ENCODE results near the gene LENG8. TPM values are rescaled to one million over a fixed set of nuclear protein-coding genes. Genes with fewer than 3 reads are reported as not detected.

The LENG8 gene
- total RNA-seq, 3 donors from 2014 or later, result 157 to 214 (median 199) TPM

GRCh38 chr19:54424660-54425381 lies 24.2 kb upstream of the LENG8 start:
- ATAC-seq (no peak), DNase-seq (no peak)
- H3K36me3 ChIP-seq (ENCODE audit: low read depth), result no peaks in the 10 kb centered on the region
- H3K9me3 ChIP-seq, result no peaks in the 10 kb centered on the region
- H3K4me1 ChIP-seq (ENCODE audit: low read depth), result no peaks in the 10 kb centered on the region
- H3K4me3 ChIP-seq, result no peak overlapping the region
- no peak for TF ChIP-seq CTCF (IDR thresholded peaks at IDR 0.05)
- intact Hi-C loops (cut with DNase I, micrococcal nuclease), result no loop called here

GRCh38 chr19:54425382-54425723 lies 23.6 kb upstream of the LENG8 start:
- Histone ChIP-seq H3K4me3 (no peak overlapping the region), H3K9me3 (no peaks in the 10 kb centered on the region), H3K36me3 (ENCODE audit: low read depth) (no peaks in the 10 kb centered on the region), H3K4me1 (ENCODE audit: low read depth) (peaks cover 4% of the 10 kb centered on the region)
- intact Hi-C loops (cut with DNase I, micrococcal nuclease), result no loop called here
- no peak for TF ChIP-seq CTCF (IDR thresholded peaks at IDR 0.05)
- DNase-seq, result no peak
- ATAC-seq, result no peak

GRCh38 chr19:54426291-54426931 lies 22.6 kb upstream of the LENG8 start:
- DNase-seq, result no peak
- H3K4me3 ChIP-seq, result no peak overlapping the region
- peaks cover 8% of the 10 kb centered on the region for H3K4me1 ChIP-seq (ENCODE audit: low read depth)
- H3K9me3 ChIP-seq, result no peaks in the 10 kb centered on the region
- no peaks in the 10 kb centered on the region for H3K36me3 ChIP-seq (ENCODE audit: low read depth)
- TF ChIP-seq CTCF (IDR thresholded peaks at IDR 0.05), result no peak
- intact Hi-C loops (cut with DNase I, micrococcal nuclease), result no loop called here
- ATAC-seq, result no peak

- no peak for TF ChIP-seq CTCF (IDR thresholded peaks at IDR 0.05)
- peaks cover 8% of the 10 kb centered on the region for H3K4me1 ChIP-seq (ENCODE audit: low read depth)
- intact Hi-C loops (cut with DNase I, micrococcal nuclease), result no loop called here
- no peaks in the 10 kb centered on the region for H3K36me3 ChIP-seq (ENCODE audit: low read depth)
- no peak overlapping the region for H3K4me3 ChIP-seq
- DNase-seq (no peak), ATAC-seq (no peak)
- H3K9me3 ChIP-seq, result no peaks in the 10 kb centered on the region
Measured at GRCh38 chr19:54427586-54427985, 21.4 kb upstream of the LENG8 start.

GRCh38 chr19:54428323-54429175 lies 20.4 kb upstream of the LENG8 start:
- TF ChIP-seq CTCF (IDR thresholded peaks at IDR 0.05), result no peak
- peaks cover 8% of the 10 kb centered on the region for H3K4me1 ChIP-seq (ENCODE audit: low read depth)
- H3K36me3 ChIP-seq (ENCODE audit: low read depth), result no peaks in the 10 kb centered on the region
- ATAC-seq (no peak), DNase-seq (no peak)
- H3K4me3 ChIP-seq, result no peak overlapping the region
- no peaks in the 10 kb centered on the region for H3K9me3 ChIP-seq
- intact Hi-C loops (cut with DNase I, micrococcal nuclease), result no loop called here
